ENCODE measurements around the gene RPS14. TPM values are rescaled to one million over a fixed set of nuclear protein-coding genes. Genes with fewer than 3 reads are reported as not detected.
"Not testable (repeated sequence)": the region's sequence is repeated elsewhere in the genome, so short reads cannot be mapped to it uniquely, and the experiment has no call there.

RPS14 gene
- total RNA-seq, 1 experiment from 2014 or later: 1,789 TPM

- H3K27ac ChIP-seq (ENCODE audit: low read depth, low read length, poor library complexity, severe bottlenecking): no peak overlapping the region
- DNase-seq (ENCODE audit: low spot score): no peak
- H3K4me3 ChIP-seq (ENCODE audit: low read depth, low read length, poor library complexity, severe bottlenecking): no peak overlapping the region
- intact Hi-C loops (cut with micrococcal nuclease; ENCODE audit: unreplicated experiment): no loop called here
- peaks cover under 1% of the 10 kb centered on the region for H3K4me1 ChIP-seq (ENCODE audit: insufficient read depth, low read length, poor library complexity, severe bottlenecking)
- TF ChIP-seq CTCF (conservative IDR thresholded peaks at IDR 0.05; ENCODE audit: low read depth, low read length): no peak
- TF ChIP-seq EZH2 (IDR thresholded peaks at IDR 0.05; ENCODE audit: borderline replicate concordance, low read depth, low read length, poor library complexity, severe bottlenecking): no peak
- ChIA-PET CTCF (interaction anchor here (0.6 kb wide), 1 partner anchor 31 kb away, joined by 3 read pairs; no protein-coding TSS in a partner anchor), POLR2A (ENCODE audit: low non-redundant PET) (interaction anchor here (0.6 kb wide), 1 partner anchor 18 kb away, joined by 9 read pairs; no protein-coding TSS in a partner anchor)
- H3K36me3 ChIP-seq (ENCODE audit: insufficient read depth, low read length, poor library complexity, severe bottlenecking): no peaks in the 10 kb centered on the region
- H3K27me3 ChIP-seq (replicated peaks; ENCODE audit: insufficient read depth, low read depth, low read length, poor library complexity): no peaks in the 10 kb centered on the region
- BruUV-seq (replicated peaks): no TSS peak
- H3K9me3 ChIP-seq (ENCODE audit: low read depth, low read length, poor library complexity, severe bottlenecking): no peaks in the 10 kb centered on the region
Measured at GRCh38 chr5:150481972-150482406, 32.5 kb upstream of the RPS14 start.

- POLR2A ChIA-PET (ENCODE audit: low non-redundant PET): interaction anchor here (0.6 kb wide), 1 partner anchor 17 kb away, joined by 9 read pairs; no protein-coding TSS in a partner anchor
- DNase-seq (ENCODE audit: low spot score): no peak
- TF ChIP-seq CTCF (conservative IDR thresholded peaks at IDR 0.05; ENCODE audit: low read depth, low read length) (no peak), EZH2 (IDR thresholded peaks at IDR 0.05; ENCODE audit: borderline replicate concordance, low read depth, low read length, poor library complexity, severe bottlenecking) (no peak)
- Histone ChIP-seq H3K4me3 (ENCODE audit: low read depth, low read length, poor library complexity, severe bottlenecking) (no peak overlapping the region), H3K9me3 (ENCODE audit: low read depth, low read length, poor library complexity, severe bottlenecking) (no peaks in the 10 kb centered on the region), H3K27me3 (replicated peaks; ENCODE audit: insufficient read depth, low read depth, low read length, poor library complexity) (no peaks in the 10 kb centered on the region), H3K27ac (ENCODE audit: low read depth, low read length, poor library complexity, severe bottlenecking) (no peak overlapping the region), H3K36me3 (ENCODE audit: insufficient read depth, low read length, poor library complexity, severe bottlenecking) (no peaks in the 10 kb centered on the region), H3K4me1 (ENCODE audit: insufficient read depth, low read length, poor library complexity, severe bottlenecking) (no peaks in the 10 kb centered on the region)
- CTCF ChIA-PET: interaction anchor here (0.6 kb wide), 1 partner anchor 32 kb away, joined by 3 read pairs; no protein-coding TSS in a partner anchor
- intact Hi-C loops (cut with micrococcal nuclease; ENCODE audit: unreplicated experiment): no loop called here
- no TSS peak for BruUV-seq (replicated peaks)
Measured at GRCh38 chr5:150481708-150481965, 32.1 kb upstream of the RPS14 start.

GRCh38 chr5:150479416-150479815 is 29.9 kb upstream of the RPS14 start:
- no peak for TF ChIP-seq CTCF (conservative IDR thresholded peaks at IDR 0.05; ENCODE audit: low read depth, low read length)
- TF ChIP-seq EZH2 (IDR thresholded peaks at IDR 0.05; ENCODE audit: borderline replicate concordance, low read depth, low read length, poor library complexity, severe bottlenecking): no peak
- POLR2A ChIA-PET (ENCODE audit: low non-redundant PET): no interaction called here
- BruUV-seq (replicated peaks): no TSS peak

GRCh38 chr5:150476568-150476967 is 27.0 kb upstream of the RPS14 start:
- BruUV-seq (replicated peaks); H3K36me3 ChIP-seq (ENCODE audit: insufficient read depth, low read length, poor library complexity, severe bottlenecking); intact Hi-C loops (cut with micrococcal nuclease; ENCODE audit: unreplicated experiment); H3K27me3 ChIP-seq (replicated peaks; ENCODE audit: insufficient read depth, low read depth, low read length, poor library complexity); POLR2A ChIA-PET (ENCODE audit: low non-redundant PET); H3K27ac ChIP-seq (ENCODE audit: low read depth, low read length, poor library complexity, severe bottlenecking); H3K4me1 ChIP-seq (ENCODE audit: insufficient read depth, low read length, poor library complexity, severe bottlenecking); DNase-seq (ENCODE audit: low spot score); H3K4me3 ChIP-seq (ENCODE audit: low read depth, low read length, poor library complexity, severe bottlenecking); CTCF ChIA-PET; H3K9me3 ChIP-seq (ENCODE audit: low read depth, low read length, poor library complexity, severe bottlenecking): not testable (repeated sequence)

More at GRCh38 chr5:150479416-150479815, 29.9 kb upstream of the RPS14 start:
- Histone ChIP-seq H3K27me3 (replicated peaks; ENCODE audit: insufficient read depth, low read depth, low read length, poor library complexity) (no peaks in the 10 kb centered on the region), H3K4me1 (ENCODE audit: insufficient read depth, low read length, poor library complexity, severe bottlenecking) (no peaks in the 10 kb centered on the region), H3K36me3 (ENCODE audit: insufficient read depth, low read length, poor library complexity, severe bottlenecking) (no peaks in the 10 kb centered on the region), H3K27ac (ENCODE audit: low read depth, low read length, poor library complexity, severe bottlenecking) (no peak overlapping the region), H3K9me3 (ENCODE audit: low read depth, low read length, poor library complexity, severe bottlenecking) (no peaks in the 10 kb centered on the region), H3K4me3 (ENCODE audit: low read depth, low read length, poor library complexity, severe bottlenecking) (no peak overlapping the region)
- DNase-seq (ENCODE audit: low spot score): no peak
- intact Hi-C loops (cut with micrococcal nuclease; ENCODE audit: unreplicated experiment): no loop called here
- CTCF ChIA-PET: no interaction called here
